Liver (tissue), 9 donors: Measurements from ENCODE around the gene PTPRH. TPM values are rescaled to one million over a fixed set of nuclear protein-coding genes. Genes with fewer than 3 reads are reported as not detected.

Source experiments
- DNase-seq: peaks from one replicate; pipeline ENCODE4 v3.0.0-alpha.2; 2017; ENCODE audit warnings: low spot score
- H3K27ac ChIP-seq, 2 donors: one replicate each; pipeline ENCODE4 v1.7.0; 2013; ENCODE audit warnings: inconsistent platforms in 2 of 2, low read length in 2 of 2, control low read depth in 1 of 2, low read depth in 1 of 2, mild to moderate bottlenecking in 1 of 2
- H3K27me3 ChIP-seq, 4 donors: one replicate each; pipeline versions ENCODE4 v1.6.1 to v1.7.0; 2013; ENCODE audit warnings: low read length in 3 of 4, inconsistent platforms in 1 of 4, mild to moderate bottlenecking in 1 of 4, moderate library complexity in 1 of 4; ENCODE audit not compliant: control insufficient read depth in 4 of 4, insufficient read depth in 4 of 4
- H3K36me3 ChIP-seq, 4 donors: one replicate each; pipeline versions ENCODE4 v1.6.1 to v1.7.0; 2013; ENCODE audit warnings: low read length in 3 of 4, mild to moderate bottlenecking in 3 of 4, low read depth in 1 of 4, moderate library complexity in 1 of 4; ENCODE audit not compliant: control insufficient read depth in 4 of 4, insufficient read depth in 3 of 4
- H3K4me1 ChIP-seq, 4 donors: one replicate each; pipeline versions ENCODE4 v1.6.1 to v1.7.0; 2013; ENCODE audit warnings: low read length in 3 of 4, mild to moderate bottlenecking in 3 of 4, moderate library complexity in 1 of 4; ENCODE audit not compliant: control insufficient read depth in 4 of 4, insufficient read depth in 4 of 4
- H3K4me3 ChIP-seq, 3 donors: one replicate each; pipeline versions ENCODE4 v1.6.1 to v1.7.0; 2013; ENCODE audit warnings: low read length in 3 of 3, control low read depth in 1 of 3, low read depth in 1 of 3, mild to moderate bottlenecking in 1 of 3
- H3K9ac ChIP-seq, 2 donors: one replicate each; pipeline ENCODE4 v1.7.0; 2013; ENCODE audit warnings: low read length in 2 of 2, mild to moderate bottlenecking in 2 of 2, moderate library complexity in 2 of 2, control low read depth in 1 of 2, low read depth in 1 of 2
- H3K9me3 ChIP-seq, 4 donors: one replicate each; pipeline versions ENCODE4 v1.6.1 to v1.7.0; 2013; ENCODE audit warnings: low read length in 3 of 4; ENCODE audit not compliant: control insufficient read depth in 4 of 4
- EGR1 ChIP-seq, 2 donors: IDR thresholded peaks; 2 replicates each; pipeline ENCODE4 v1.6.1; 2016 to 2018; ENCODE audit warnings: antibody characterized with exemption in 2 of 2, low read depth in 2 of 2
- FOXA1 ChIP-seq: IDR thresholded peaks from 2 replicates; pipeline ENCODE4 v1.6.1; 2016; ENCODE audit warnings: antibody characterized with exemption
- FOXA2 ChIP-seq: IDR thresholded peaks from 2 replicates; pipeline ENCODE4 v1.6.1; 2016; ENCODE audit warnings: antibody characterized with exemption
- GABPA ChIP-seq, 2 donors: IDR thresholded peaks in 1 of 2; conservative IDR thresholded peaks in 1 of 2; 2 replicates each; pipeline ENCODE4 v1.6.1; 2016; ENCODE audit warnings: antibody characterized with exemption in 2 of 2, mild to moderate bottlenecking in 1 of 2, moderate library complexity in 1 of 2
- HNF4A ChIP-seq, 2 donors: conservative IDR thresholded peaks; 2 replicates each; pipeline ENCODE4 v1.6.1; 2016; ENCODE audit warnings: antibody characterized with exemption in 2 of 2, mild to moderate bottlenecking in 2 of 2
- JUND ChIP-seq, 2 donors: IDR thresholded peaks; 2 replicates each; pipeline ENCODE4 v1.6.1; 2016; ENCODE audit warnings: antibody characterized with exemption in 2 of 2
- NR2F2 ChIP-seq: IDR thresholded peaks from 2 replicates; pipeline ENCODE4 v1.6.1; 2016; ENCODE audit warnings: antibody characterized with exemption
- RAD21 ChIP-seq, 2 donors: IDR thresholded peaks; 2 replicates each; pipeline ENCODE4 v1.6.1; 2016; ENCODE audit warnings: antibody characterized with exemption in 2 of 2, mild to moderate bottlenecking in 2 of 2
- RXRA ChIP-seq, 2 donors: IDR thresholded peaks; 2 replicates each; pipeline ENCODE4 v1.6.1; 2017 to 2018; ENCODE audit warnings: antibody characterized with exemption in 2 of 2, mild to moderate bottlenecking in 1 of 2
- SP1 ChIP-seq: IDR thresholded peaks from 2 replicates; pipeline ENCODE4 v1.6.1; 2018; ENCODE audit warnings: antibody characterized with exemption, mild to moderate bottlenecking
- YY1 ChIP-seq: IDR thresholded peaks from 2 replicates; pipeline ENCODE4 v1.6.1; 2016; ENCODE audit warnings: antibody characterized with exemption, mild to moderate bottlenecking
- WGBS: extraction: QIAGEN DNeasy Blood & Tissue Kit; methylation state at CpG from one replicate; pipeline ENCODE4 v1.1.7; 2013; 5-methylcytosine and 5-hydroxymethylcytosine counted together
- polyA plus RNA-seq, 2 donors: library from polyadenylated mRNA; stranded (reverse) in 1 of 2; unstranded in 1 of 2; fragments of 200-250 nt in 1 of 2; fragments of >200 nt in 1 of 2; fragmentation: Nextera tagmentation in 1 of 2; extraction: Ambion mirVana in 1 of 2; gene quantifications; one replicate each; pipeline versions ENCODE4 v1.2.1 to v1.2.3, GENCODE V29; 2013 to 2015
- total RNA-seq, 2 donors: library from RNA; depleted of rRNA; stranded (reverse); fragments of >200 nt; gene quantifications; one replicate each; pipeline ENCODE4 v1.2.3, GENCODE V29; 2014
- TF ChIP-seq, protein P1 (sequence below): IDR thresholded peaks from 2 replicates; pipeline ENCODE4 v1.6.1; 2016; ENCODE audit warnings: antibody characterized with exemption
- TF ChIP-seq, protein P2 (sequence below): IDR thresholded peaks from 2 replicates; pipeline ENCODE4 v1.6.1; 2016; ENCODE audit warnings: antibody characterized with exemption
- TF ChIP-seq, protein P3 (sequence below): fragments of 150-350 bp; IDR thresholded peaks from 2 replicates; pipeline ENCODE4 v1.5.1; 2017; ENCODE audit warnings: improper control_type of control experiment, low read depth, low read length; ENCODE audit not compliant: missing input control
- TF ChIP-seq, protein P4 (sequence below): IDR thresholded peaks from 2 replicates; pipeline ENCODE4 v1.6.1; 2016; ENCODE audit warnings: antibody characterized with exemption, mild to moderate bottlenecking
- donor health status: healthy.
- donor health status: healthy.
- donor health status: healthy.
- donor health status: healthy.
- donor health status: healthy.

The PTPRH gene
- total and polyA plus RNA-seq, 4 donors, result 3.1 to 20.4 (median 11.4) TPM

DNA sequence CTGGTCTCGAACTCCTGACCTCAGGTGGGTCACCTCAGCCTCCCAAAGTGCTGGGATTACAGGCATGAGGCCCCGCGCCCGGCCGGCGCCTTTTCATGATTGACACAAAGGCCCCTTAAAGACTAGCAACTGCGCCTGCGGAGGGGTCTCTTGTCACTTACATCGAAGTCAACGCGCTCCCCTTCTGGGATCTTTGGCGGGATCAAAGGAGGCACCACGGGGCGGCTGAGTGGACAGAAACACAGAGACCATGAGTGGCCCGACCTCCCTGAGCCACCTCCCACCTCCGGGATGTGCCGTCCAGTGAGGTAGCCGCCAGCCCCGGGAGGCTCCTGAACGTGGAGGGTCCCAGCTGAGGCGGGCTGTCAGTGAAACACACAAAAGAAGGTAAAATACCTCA lies 67.6 kb downstream of the PTPRH start:
- Histone ChIP-seq H3K4me1 (peaks cover 0 to 3% (median 0%) of the 10 kb centered on the region in 4 donors), H3K36me3 (no peaks in the 10 kb centered on the region), H3K4me3 (no peak overlapping the region), H3K27ac (no peak overlapping the region), H3K27me3 (peaks cover 0 to 3% (median 1%) of the 10 kb centered on the region in 4 donors), H3K9ac (no peak overlapping the region), H3K9me3 (no peaks in the 10 kb centered on the region)
- TF ChIP-seq SP1 (no peak), JUND (IDR thresholded peaks at IDR 0.05) (no peak), EGR1 (IDR thresholded peaks at IDR 0.05; ENCODE audit: low read depth in 2 of 2) (no peak), GABPA (IDR thresholded peaks at IDR 0.05 in 1 of 2, conservative IDR thresholded peaks at IDR 0.05 in 1 of 2) (no peak), FOXA2 (no peak), NR2F2 (no peak), RAD21 (IDR thresholded peaks at IDR 0.05) (no peak), RXRA (IDR thresholded peaks at IDR 0.05) (no peak), YY1 (no peak)
- TF ChIP-seq, protein P1, sequence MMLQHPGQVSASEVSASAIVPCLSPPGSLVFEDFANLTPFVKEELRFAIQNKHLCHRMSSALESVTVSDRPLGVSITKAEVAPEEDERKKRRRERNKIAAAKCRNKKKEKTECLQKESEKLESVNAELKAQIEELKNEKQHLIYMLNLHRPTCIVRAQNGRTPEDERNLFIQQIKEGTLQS, result no peak
- TF ChIP-seq, protein P2, sequence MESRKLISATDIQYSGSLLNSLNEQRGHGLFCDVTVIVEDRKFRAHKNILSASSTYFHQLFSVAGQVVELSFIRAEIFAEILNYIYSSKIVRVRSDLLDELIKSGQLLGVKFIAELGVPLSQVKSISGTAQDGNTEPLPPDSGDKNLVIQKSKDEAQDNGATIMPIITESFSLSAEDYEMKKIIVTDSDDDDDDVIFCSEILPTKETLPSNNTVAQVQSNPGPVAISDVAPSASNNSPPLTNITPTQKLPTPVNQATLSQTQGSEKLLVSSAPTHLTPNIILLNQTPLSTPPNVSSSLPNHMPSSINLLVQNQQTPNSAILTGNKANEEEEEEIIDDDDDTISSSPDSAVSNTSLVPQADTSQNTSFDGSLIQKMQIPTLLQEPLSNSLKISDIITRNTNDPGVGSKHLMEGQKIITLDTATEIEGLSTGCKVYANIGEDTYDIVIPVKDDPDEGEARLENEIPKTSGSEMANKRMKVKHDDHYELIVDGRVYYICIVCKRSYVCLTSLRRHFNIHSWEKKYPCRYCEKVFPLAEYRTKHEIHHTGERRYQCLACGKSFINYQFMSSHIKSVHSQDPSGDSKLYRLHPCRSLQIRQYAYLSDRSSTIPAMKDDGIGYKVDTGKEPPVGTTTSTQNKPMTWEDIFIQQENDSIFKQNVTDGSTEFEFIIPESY, result no peak
- DNase-seq, result no peak
- 14% methylated on average over 21 of the region's 21 CpGs for WGBS

DNA sequence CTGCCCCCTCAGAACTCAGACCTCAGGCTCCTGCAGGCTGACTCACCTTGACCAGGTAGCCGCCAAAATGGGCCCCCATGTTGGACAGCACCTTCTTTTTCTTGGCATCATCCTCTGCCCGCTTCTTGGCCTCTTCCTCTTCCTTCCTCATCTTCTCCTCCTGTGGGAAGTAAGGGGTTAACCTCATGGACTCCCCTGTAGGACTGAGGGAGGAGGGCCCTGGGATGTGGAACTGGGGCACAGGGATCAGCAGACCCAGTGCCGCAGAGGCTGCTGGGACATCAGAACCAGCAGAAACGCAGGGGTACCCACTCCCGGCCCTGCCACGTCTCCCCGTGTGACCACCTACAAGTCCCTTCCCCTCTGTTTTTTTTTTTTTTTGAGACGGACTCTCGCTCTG lies 71.4 kb downstream of the PTPRH start:
- DNase-seq, result no peak
- Histone ChIP-seq H3K27ac (no peak overlapping the region), H3K4me3 (no peak overlapping the region), H3K27me3 (peaks cover 0 to 3% (median under 1%) of the 10 kb centered on the region in 4 donors), H3K9me3 (no peaks in the 10 kb centered on the region), H3K36me3 (no peaks in the 10 kb centered on the region), H3K9ac (no peak overlapping the region), H3K4me1 (no peaks in the 10 kb centered on the region)
- WGBS, result 57% methylated on average over 9 of the region's 9 CpGs
- TF ChIP-seq YY1, result no peak
- TF ChIP-seq EGR1 (IDR thresholded peaks at IDR 0.05; ENCODE audit: low read depth in 2 of 2), result no peak
- TF ChIP-seq GABPA (IDR thresholded peaks at IDR 0.05 in 1 of 2, conservative IDR thresholded peaks at IDR 0.05 in 1 of 2), result no peak
- no peak for TF ChIP-seq FOXA1
- TF ChIP-seq, protein P3, sequence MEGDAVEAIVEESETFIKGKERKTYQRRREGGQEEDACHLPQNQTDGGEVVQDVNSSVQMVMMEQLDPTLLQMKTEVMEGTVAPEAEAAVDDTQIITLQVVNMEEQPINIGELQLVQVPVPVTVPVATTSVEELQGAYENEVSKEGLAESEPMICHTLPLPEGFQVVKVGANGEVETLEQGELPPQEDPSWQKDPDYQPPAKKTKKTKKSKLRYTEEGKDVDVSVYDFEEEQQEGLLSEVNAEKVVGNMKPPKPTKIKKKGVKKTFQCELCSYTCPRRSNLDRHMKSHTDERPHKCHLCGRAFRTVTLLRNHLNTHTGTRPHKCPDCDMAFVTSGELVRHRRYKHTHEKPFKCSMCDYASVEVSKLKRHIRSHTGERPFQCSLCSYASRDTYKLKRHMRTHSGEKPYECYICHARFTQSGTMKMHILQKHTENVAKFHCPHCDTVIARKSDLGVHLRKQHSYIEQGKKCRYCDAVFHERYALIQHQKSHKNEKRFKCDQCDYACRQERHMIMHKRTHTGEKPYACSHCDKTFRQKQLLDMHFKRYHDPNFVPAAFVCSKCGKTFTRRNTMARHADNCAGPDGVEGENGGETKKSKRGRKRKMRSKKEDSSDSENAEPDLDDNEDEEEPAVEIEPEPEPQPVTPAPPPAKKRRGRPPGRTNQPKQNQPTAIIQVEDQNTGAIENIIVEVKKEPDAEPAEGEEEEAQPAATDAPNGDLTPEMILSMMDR, result no peak
- TF ChIP-seq, protein P2, result no peak
- no peak for TF ChIP-seq RAD21 (IDR thresholded peaks at IDR 0.05)
- TF ChIP-seq JUND (IDR thresholded peaks at IDR 0.05), result no peak
- TF ChIP-seq HNF4A (conservative IDR thresholded peaks at IDR 0.05), result no peak
- TF ChIP-seq NR2F2, result no peak
- TF ChIP-seq, protein P4, sequence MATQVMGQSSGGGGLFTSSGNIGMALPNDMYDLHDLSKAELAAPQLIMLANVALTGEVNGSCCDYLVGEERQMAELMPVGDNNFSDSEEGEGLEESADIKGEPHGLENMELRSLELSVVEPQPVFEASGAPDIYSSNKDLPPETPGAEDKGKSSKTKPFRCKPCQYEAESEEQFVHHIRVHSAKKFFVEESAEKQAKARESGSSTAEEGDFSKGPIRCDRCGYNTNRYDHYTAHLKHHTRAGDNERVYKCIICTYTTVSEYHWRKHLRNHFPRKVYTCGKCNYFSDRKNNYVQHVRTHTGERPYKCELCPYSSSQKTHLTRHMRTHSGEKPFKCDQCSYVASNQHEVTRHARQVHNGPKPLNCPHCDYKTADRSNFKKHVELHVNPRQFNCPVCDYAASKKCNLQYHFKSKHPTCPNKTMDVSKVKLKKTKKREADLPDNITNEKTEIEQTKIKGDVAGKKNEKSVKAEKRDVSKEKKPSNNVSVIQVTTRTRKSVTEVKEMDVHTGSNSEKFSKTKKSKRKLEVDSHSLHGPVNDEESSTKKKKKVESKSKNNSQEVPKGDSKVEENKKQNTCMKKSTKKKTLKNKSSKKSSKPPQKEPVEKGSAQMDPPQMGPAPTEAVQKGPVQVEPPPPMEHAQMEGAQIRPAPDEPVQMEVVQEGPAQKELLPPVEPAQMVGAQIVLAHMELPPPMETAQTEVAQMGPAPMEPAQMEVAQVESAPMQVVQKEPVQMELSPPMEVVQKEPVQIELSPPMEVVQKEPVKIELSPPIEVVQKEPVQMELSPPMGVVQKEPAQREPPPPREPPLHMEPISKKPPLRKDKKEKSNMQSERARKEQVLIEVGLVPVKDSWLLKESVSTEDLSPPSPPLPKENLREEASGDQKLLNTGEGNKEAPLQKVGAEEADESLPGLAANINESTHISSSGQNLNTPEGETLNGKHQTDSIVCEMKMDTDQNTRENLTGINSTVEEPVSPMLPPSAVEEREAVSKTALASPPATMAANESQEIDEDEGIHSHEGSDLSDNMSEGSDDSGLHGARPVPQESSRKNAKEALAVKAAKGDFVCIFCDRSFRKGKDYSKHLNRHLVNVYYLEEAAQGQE, result no peak
